Measurements from ENCODE around the gene ACVR2A.

Gene ACVR2A

GRCh38 chr2:147917161-147917560, 72.3 kb downstream of the ACVR2A start:
- DNase-seq (ENCODE audit: low read depth in 2 of 2, low spot score in 1 of 2) = no peak

GRCh38 chr2:147923846-147924245, 79.0 kb downstream of the ACVR2A start:
- DNase-seq (ENCODE audit: low read depth in 2 of 2, low spot score in 1 of 2) = no peak

- no peak for DNase-seq (ENCODE audit: low read depth in 2 of 2, low spot score in 1 of 2)
These were observed 79.8 kb downstream of the ACVR2A start for GRCh38 chr2:147924647-147925046.

GRCh38 chr2:147925886-147926285, 81.1 kb downstream of the ACVR2A start:
- no peak for DNase-seq (ENCODE audit: low read depth in 2 of 2, low spot score in 1 of 2)

GRCh38 chr2:147927053-147927588, 82.3 kb downstream of the ACVR2A start:
- no peak for DNase-seq (ENCODE audit: low read depth in 2 of 2, low spot score in 1 of 2)

- no peak for DNase-seq (ENCODE audit: low read depth in 2 of 2, low spot score in 1 of 2)
These were observed 89.1 kb downstream of the ACVR2A start for GRCh38 chr2:147933931-147934330.

GRCh38 chr2:147934881-147935620, 90.2 kb downstream of the ACVR2A start:
- DNase-seq (ENCODE audit: low read depth in 2 of 2, low spot score in 1 of 2) = no peak

GRCh38 chr2:147937744-147938349, 93.0 kb downstream of the ACVR2A start:
- no peak for DNase-seq (ENCODE audit: low read depth in 2 of 2, low spot score in 1 of 2)

- DNase-seq (ENCODE audit: low read depth in 2 of 2, low spot score in 1 of 2) = no peak
These were observed 94.5 kb downstream of the ACVR2A start for GRCh38 chr2:147939313-147939712.

- no peak for DNase-seq (ENCODE audit: low read depth in 2 of 2, low spot score in 1 of 2)
These were observed 100.8 kb downstream of the ACVR2A start for GRCh38 chr2:147945660-147946059.

GRCh38 chr2:147952118-147952517, 107.3 kb downstream of the ACVR2A start:
- no peak for DNase-seq (ENCODE audit: low read depth in 2 of 2, low spot score in 1 of 2)

GRCh38 chr2:147968571-147968970, 123.7 kb downstream of the ACVR2A start:
- DNase-seq (ENCODE audit: low read depth in 2 of 2, low spot score in 1 of 2) = no peak

GRCh38 chr2:147976102-147976501, 131.3 kb downstream of the ACVR2A start:
- DNase-seq (ENCODE audit: low read depth in 2 of 2, low spot score in 1 of 2) = no peak

- no peak for DNase-seq (ENCODE audit: low read depth in 2 of 2, low spot score in 1 of 2)
These were observed 132.8 kb downstream of the ACVR2A start for GRCh38 chr2:147977679-147978078.

All from stimulated activated CD8-positive, alpha-beta memory T cell treated with anti-CD3 and anti-CD28 coated beads, Interleukin-4, amount 100 ng/mL, for 1 hour (primary cell).